Peyer's patch (tissue), 4 donors: ENCODE data around the gene GINS1.

Experiments used
- POLR2A ChIP-seq, 2 donors: fragments of 450-650 bp; IDR thresholded peaks; one replicate each; pipeline ENCODE4 v1.5.1; 2017; ENCODE audit warnings: antibody characterized with exemption in 2 of 2, mild to moderate bottlenecking in 2 of 2, moderate library complexity in 2 of 2
- TF ChIP-seq, protein P1 (sequence below), 6 experiments: fragments of 450-650 bp in 4 of 6; fragments of 200-600 bp in 2 of 6; sonication (generic) in 1 of 6; IDR thresholded peaks; one replicate each; pipeline ENCODE4 v1.5.1; 2017 to 2019; ENCODE audit warnings: antibody characterized with exemption in 6 of 6, mild to moderate bottlenecking in 3 of 6, moderate library complexity in 1 of 6

DNA sequence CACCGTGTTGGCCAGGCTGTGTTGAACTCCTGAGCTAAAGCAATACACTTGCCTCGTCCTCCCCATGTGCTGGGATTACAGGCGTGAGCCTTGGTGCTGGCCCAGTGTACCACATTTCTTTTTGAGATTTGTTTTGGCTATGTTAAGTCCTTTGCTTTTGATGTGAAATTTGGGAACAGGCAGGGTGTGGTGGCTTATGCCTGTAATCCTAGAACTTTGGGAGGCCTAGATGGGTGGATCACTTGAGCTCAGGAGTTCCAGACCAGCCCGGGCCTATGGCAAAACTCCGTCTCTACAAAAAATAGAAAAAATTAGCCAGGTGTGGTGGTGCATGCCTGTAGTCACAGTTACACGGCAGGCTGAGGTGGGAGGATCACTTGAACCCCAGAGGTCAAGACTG is 40.2 kb downstream of the GINS1 start:
- TF ChIP-seq POLR2A (IDR thresholded peaks at IDR 0.05), result no peak
- TF ChIP-seq, protein P1, sequence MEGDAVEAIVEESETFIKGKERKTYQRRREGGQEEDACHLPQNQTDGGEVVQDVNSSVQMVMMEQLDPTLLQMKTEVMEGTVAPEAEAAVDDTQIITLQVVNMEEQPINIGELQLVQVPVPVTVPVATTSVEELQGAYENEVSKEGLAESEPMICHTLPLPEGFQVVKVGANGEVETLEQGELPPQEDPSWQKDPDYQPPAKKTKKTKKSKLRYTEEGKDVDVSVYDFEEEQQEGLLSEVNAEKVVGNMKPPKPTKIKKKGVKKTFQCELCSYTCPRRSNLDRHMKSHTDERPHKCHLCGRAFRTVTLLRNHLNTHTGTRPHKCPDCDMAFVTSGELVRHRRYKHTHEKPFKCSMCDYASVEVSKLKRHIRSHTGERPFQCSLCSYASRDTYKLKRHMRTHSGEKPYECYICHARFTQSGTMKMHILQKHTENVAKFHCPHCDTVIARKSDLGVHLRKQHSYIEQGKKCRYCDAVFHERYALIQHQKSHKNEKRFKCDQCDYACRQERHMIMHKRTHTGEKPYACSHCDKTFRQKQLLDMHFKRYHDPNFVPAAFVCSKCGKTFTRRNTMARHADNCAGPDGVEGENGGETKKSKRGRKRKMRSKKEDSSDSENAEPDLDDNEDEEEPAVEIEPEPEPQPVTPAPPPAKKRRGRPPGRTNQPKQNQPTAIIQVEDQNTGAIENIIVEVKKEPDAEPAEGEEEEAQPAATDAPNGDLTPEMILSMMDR (IDR thresholded peaks at IDR 0.05), result no peak
